Measurements from ENCODE around the gene C2CD3. TPM values are rescaled to one million over a fixed set of nuclear protein-coding genes. Genes with fewer than 3 reads are reported as not detected.

Gene C2CD3
- total RNA-seq, 1 experiment from 2014 or later: 28.4 TPM

- in situ Hi-C loops (cut with HindIII; ENCODE audit: low pct_unique_long_range_greater_than_20kb, low sequenced_read_pairs): no loop called here
- DNase-seq (ENCODE audit: low read depth): no peak
These were observed 206.9 kb downstream of the C2CD3 start for GRCh38 chr11:73963861-73964260.

Other genes with a start within 250 kb of the C2CD3 start
- 2.4 TPM in 1 of 2 replicates, not detected in the other for gene DNAJB13, start 220.0 kb downstream of the C2CD3 start, total RNA-seq (2014; rRNA removed; shearing (Covaris generic); ENCODE audit: low replicate concordance)
- gene UCP2, start 188.2 kb downstream of the C2CD3 start, total RNA-seq (2014; rRNA removed; shearing (Covaris generic); ENCODE audit: low replicate concordance): 20.3 and 22.7 TPM in 2 replicates
- 0.12 TPM in 1 of 2 replicates, not detected in the other for gene UCP3, start 161.9 kb downstream of the C2CD3 start, total RNA-seq (2014; rRNA removed; shearing (Covaris generic); ENCODE audit: low replicate concordance)
- gene PPME1, start 287 bp upstream of the C2CD3 start, total RNA-seq (2014; rRNA removed; shearing (Covaris generic); ENCODE audit: low replicate concordance): 92.8 and 103 TPM in 2 replicates
- gene P4HA3, start 140.6 kb upstream of the C2CD3 start, total RNA-seq (2014; rRNA removed; shearing (Covaris generic); ENCODE audit: low replicate concordance): 0.06 and 0.57 TPM in 2 replicates
- 0.17 and 0.26 TPM in 2 replicates for gene PGM2L1, start 227.4 kb upstream of the C2CD3 start, total RNA-seq (2014; rRNA removed; shearing (Covaris generic); ENCODE audit: low replicate concordance)

All from Caki2 (cell line).